GM23248 (cell line): Measurements from ENCODE around the gene PIGM.

Experiments
- EZH2 ChIP-seq: fragments of 200-600 bp; sonication (generic); IDR thresholded peaks from 2 replicates; pipeline ENCODE4 v1.6.1; 2018; ENCODE audit warnings: antibody characterized with exemption, mild to moderate bottlenecking; ENCODE audit not compliant: insufficient read depth, poor library complexity, severe bottlenecking
- EZH2phosphoT487 ChIP-seq: fragments of 200-600 bp; sonication (generic); IDR thresholded peaks from 2 replicates; pipeline ENCODE4 v1.6.1; 2018; ENCODE audit warnings: antibody characterized with exemption, moderate library complexity, mild to moderate bottlenecking, low read depth; ENCODE audit not compliant: insufficient read depth

- TF ChIP-seq EZH2 = no peak
- no peak for TF ChIP-seq EZH2phosphoT487
Observed at GRCh38 chr1:159986093-159986492, 45.7 kb downstream of the PIGM start.
